Iris pigment epithelial cell (primary cell): ENCODE results near the gene FFAR1.

Experiments
- DNase-seq: peaks from one replicate; pipeline ENCODE4 v3.0.0-alpha.2; 2011; ENCODE audit warnings: low read depth

FFAR1 gene, protein sequence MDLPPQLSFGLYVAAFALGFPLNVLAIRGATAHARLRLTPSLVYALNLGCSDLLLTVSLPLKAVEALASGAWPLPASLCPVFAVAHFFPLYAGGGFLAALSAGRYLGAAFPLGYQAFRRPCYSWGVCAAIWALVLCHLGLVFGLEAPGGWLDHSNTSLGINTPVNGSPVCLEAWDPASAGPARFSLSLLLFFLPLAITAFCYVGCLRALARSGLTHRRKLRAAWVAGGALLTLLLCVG (N-terminal part only)

GRCh38 chr19:35347171-35347929 lies at the start of gene FFAR1:
Gene FFAR1 (plus strand): TSS chr19:35347902. CDS start chr19:35351552, 3,650 bp downstream.
- DNase-seq, result no peak

GRCh38 chr19:35297922-35298321 lies 49.8 kb upstream of the FFAR1 start:
- DNase-seq, result no peak

- DNase-seq, result no peak
Measured at GRCh38 chr19:35298561-35298972, 49.1 kb upstream of the FFAR1 start.

DNA sequence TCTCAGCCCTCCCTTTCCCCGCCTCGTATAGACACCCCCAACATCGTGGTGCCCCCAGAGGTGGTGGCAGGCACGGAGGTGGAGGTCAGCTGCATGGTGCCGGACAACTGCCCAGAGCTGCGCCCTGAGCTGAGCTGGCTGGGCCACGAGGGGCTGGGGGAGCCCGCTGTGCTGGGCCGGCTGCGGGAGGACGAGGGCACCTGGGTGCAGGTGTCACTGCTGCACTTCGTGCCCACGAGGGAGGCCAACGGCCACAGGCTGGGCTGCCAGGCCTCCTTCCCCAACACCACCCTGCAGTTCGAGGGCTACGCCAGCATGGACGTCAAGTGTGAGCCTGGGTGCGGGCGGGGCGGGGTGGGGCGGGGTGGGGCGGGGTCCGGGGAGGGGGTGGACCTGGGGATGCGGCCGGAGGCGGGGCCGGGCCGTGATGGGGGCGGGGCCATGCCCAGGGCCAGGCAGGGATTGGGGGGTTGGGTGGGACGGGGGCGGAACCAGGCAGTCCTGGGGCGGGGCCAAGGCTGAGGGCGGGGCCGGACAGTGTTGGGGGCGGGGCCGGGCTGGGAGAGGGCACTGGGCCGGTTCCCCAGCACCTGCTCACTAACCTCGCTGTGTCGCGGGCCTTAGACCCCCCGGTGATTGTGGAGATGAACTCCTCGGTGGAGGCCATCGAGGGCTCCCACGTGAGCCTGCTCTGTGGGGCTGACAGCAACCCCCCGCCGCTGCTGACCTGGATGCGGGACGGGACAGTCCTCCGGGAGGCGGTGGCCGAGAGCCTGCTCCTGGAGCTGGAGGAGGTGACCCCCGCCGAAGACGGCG lies 48.0 kb upstream of the FFAR1 start:
- no peak for DNase-seq

- DNase-seq, result no peak
Measured at GRCh38 chr19:35300339-35300649, 47.4 kb upstream of the FFAR1 start.

- DNase-seq, result no peak
Measured at GRCh38 chr19:35301961-35302360, 45.7 kb upstream of the FFAR1 start.

GRCh38 chr19:35302446-35302845 lies 45.3 kb upstream of the FFAR1 start:
- DNase-seq, result no peak

DNA sequence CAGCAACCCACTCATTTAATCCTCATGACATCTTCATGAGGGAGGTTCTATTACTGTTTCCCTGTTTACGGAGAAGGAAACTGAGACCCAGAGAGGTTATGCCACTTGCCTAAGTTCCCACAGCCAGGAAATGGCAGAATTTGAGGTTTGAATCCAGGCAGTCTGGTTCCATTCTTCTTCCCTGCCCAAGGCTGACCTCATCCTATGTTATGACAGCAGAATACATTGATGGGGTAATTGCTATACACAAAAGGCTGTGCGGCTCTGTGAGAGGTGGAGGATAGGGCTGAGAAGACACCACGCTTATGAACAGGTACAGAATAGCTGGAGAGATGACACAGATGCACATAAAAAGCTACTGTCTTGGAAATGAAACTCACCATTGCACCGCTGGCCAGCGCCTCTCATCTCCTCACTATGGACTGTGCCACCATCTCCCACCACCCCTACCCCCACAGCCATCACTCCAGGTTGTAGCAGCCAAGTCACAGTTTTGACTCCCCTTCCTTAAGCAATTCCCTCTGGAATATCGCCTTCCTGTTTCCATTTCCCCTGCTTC lies 44.3 kb upstream of the FFAR1 start:
- DNase-seq, result no peak

DNA sequence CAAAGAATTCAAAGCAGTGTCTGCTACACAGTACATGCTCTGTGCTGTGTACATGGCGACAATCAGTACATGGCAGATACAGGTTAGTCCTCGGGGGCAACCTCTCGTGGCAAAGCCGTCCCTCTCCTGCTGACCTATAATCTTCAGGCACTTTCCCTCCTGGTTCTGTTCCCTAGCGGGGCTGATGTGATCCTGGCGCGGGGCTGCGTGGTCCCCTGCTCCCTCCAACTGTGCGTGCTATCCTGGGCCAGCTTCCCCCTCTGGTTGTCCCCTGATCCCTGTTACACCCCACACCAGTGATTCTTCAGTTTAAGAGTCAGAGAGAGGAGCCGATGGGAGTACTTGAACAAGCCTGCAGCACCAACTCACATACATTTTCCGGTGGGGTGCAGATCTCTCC lies 43.7 kb upstream of the FFAR1 start:
- DNase-seq, result no peak

DNA sequence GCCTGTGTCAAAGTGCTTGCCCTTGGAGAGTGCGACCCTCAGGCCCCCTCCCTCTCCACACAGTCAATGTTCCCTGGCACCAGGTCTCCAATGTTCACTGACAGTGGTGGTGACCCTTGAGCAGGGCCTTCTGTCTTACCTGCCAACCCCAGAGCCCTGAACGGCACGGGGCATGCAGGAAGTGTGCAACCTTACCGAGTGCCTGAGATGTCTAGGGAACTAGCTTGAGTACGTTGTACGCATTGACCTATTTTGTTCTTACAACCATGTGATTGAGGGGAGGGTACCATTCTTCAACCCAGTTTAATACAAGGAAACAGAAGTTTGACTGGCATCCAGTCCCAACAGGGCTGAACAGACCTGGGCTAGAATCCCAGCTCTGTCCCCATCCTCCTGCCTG lies 42.5 kb upstream of the FFAR1 start:
- DNase-seq, result no peak

DNA sequence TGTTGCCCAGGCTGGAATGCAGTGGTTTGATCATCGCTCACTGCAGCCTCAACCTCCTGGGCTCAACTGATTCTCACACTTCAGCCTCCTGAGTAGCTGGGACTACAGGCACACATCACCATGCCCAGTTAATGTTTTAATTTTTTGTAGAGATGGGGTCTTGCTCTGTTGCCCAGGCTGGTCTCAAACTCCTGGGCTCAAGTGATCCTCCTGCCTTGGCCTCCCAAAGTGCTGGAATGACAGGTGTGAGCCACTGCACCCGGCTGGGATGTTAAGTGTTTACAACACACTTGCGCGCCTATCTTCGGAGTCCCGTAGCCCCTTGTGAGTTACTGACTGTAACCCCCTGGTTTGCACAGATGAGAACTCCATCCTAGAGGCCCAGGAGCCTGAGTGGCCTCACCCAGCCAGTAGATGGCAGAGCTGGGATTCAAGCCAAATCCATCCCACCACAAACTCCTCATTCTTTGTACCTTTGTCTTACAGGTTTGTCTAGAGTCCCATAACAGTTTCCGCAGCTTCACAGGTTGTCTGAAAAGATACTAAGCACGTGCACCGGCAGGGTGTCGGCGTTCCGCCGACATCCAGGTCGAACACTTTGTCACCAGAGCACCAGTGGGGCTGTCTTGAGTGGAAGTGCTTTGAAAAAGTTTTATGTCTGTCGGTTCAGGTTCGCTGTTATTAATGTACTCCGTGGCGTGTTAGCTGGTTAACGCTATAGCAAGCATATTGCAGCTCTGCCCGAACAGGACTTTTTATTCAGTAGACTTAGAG lies 41.0 kb upstream of the FFAR1 start:
- no peak for DNase-seq

DNA sequence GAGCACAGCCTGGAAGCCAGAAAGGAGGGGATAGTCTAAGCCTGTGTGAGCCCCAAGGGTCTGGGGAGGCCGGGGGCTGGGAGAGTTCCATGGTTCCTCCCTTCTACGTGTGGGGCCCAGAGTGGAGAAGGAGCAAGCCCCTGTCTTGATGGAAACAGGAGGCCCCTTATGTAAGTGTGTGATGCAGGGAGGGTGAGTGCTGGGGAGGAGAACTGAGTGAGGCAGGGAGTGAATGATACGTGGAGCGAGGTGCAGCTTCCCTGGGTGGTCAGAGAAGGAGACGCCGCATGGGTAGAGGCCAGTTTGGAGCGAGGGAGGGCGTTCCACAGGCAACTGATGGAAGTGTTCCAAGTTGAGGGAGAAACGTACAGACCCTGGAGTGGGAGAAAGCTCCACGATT lies 39.8 kb upstream of the FFAR1 start:
- DNase-seq, result no peak

DNA sequence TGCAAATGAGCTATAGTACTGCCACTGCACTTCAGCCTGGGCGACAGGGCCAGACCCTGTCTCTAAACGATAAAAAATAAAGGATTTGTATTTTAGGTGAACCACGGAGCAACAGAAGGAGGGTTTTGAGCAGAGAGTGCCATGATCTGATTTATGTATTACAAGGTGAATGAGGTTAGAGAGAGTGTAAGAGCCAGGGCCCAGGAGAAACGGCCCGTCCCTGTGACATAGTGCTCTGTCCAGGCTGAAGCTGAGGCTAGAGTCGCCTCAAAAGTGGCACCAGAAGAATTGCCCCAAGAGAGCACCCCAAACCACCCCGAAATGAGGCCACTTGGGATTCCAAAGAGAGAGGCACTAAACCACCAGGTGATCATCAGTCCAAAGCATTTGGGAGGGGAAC lies 38.8 kb upstream of the FFAR1 start:
- no peak for DNase-seq

DNA sequence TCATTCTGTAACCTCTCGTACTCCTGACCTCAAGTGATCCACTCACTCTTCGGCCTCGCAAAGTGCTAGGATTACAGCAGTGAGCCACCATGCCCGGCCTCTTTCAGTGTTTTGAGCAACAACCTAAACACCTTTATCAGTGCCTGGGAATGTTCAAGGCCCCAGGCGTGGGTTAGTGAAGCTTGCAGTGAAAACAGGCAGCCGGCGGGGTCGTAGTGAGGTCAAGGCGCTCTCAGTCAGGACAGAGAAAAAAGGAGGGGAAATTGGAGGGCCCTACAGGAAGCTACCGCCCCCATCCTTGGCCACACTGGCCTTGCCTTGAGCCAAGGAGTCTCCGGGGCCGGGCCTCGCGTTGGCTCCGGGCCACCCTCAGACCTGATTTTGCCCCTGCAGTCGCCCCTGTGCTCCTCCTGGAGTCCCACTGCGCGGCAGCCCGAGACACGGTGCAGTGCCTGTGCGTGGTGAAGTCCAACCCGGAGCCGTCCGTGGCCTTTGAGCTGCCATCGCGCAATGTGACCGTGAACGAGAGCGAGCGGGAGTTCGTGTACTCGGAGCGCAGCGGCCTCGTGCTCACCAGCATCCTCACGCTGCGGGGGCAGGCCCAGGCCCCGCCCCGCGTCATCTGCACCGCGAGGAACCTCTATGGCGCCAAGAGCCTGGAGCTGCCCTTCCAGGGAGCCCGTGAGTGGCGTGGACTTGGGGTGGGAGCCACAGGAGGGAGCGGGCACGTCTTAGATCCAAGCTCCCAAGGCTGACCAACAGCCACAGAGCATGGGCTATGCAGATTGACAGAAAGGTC lies 38.0 kb upstream of the FFAR1 start:
- peak; percentile 94 for DNase-seq

- no peak for DNase-seq
Measured at GRCh38 chr19:35310331-35310730, 37.4 kb upstream of the FFAR1 start.

DNA sequence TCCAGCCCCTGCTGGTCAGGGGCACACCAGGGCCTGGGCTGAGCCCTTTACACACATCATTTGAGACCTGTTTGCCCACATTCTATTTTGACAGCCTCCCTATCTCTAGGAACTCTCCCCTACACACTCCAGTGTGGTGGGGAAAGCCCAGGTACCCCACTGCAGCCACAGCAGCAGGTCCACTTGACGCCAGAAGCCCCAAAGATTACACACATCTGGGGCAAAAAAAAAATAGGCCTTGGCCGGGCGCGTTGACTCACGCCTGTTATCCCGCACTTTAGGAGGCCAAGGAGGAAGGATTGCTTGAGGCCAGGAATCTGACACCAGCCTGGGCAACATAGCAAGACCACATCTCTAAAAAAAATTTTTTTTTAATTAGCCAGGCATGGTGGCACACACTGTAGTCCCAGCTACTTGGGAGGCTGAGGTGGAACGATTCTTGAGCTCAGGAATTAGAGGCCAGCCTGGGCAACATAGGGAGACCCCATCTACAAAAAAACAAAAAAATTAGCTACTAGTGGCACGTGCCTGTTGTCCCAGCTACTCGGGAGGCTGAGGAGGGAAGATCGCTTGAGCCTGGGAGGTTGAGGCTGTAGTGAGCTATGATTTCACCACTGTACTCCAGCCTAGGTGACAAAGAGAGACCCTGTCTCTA lies 36.8 kb upstream of the FFAR1 start:
- no peak for DNase-seq

GRCh38 chr19:35311901-35312665 lies 35.6 kb upstream of the FFAR1 start:
- DNase-seq, result no peak

DNA sequence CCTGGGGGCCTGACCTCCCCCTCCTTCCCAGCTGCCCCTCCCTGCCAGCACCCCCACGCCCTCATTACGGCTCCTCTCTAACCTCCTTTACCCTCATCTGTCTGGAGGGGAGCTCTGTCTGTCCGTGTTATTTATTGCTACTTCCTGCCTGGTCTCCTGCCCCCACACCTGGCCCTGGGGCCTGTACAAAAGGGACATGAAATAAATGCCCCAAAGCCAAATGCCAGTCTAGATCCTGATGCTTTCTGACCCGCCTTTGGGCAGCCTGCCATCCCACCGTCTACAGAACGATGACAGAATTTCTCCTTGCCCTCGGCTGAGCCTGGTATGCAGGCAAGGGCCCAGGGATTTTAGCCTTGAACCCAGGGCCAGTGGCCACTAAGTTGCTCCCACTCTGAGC lies 34.1 kb upstream of the FFAR1 start:
- no peak for DNase-seq

DNA sequence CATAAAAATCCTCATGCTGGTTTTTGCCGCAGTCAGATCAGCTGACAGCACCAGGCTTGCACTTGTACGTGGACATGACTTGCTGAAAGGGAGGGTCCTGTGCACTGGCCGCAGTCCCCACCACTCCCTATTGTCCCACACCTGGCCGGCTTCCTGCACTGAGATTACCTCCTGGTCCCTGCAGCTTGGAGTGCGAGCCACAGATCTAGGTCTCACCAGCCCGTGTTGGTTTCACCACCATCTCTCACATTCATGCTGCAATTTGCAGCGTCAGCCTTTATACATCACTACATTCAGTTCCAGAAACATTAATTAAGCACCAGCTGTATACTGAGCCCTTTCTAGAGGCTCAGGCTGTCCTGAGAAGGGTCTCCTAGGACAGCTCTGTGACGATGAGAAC lies 33.7 kb upstream of the FFAR1 start:
- DNase-seq, result no peak
